PC-9 (cell line): ENCODE measurements around the gene GBE1. TPM values are rescaled to one million over a fixed set of nuclear protein-coding genes. Genes with fewer than 3 reads are reported as not detected.

Experiments used
- BruUV-seq: library from RNA; stranded (reverse); fragments of 400-500 nt; replicated peaks from 2 replicates; lab custom pipeline; 2021; lab: Mats Ljungman, UMichigan
- CTCF ChIA-PET: fragments of 300-600 bp; sonication (Branson Sonifier 250); formaldehyde crosslinking; loops from one replicate; lab custom pipeline; 2022; ENCODE audit warnings: antibody characterized with exemption; lab: Charles Lee
- POLR2A ChIA-PET: fragments of 300-600 bp; sonication (Branson Sonifier 250); formaldehyde crosslinking; loops from one replicate; lab custom pipeline; 2022; ENCODE audit warnings: antibody characterized with exemption; ENCODE audit not compliant: unreplicated experiment; lab: Charles Lee
- DNase-seq, 2 experiments: peaks; one replicate each; pipeline versions ENCODE4 v3.0.0 to v3.0.0-alpha.2; 2015 to 2022; ENCODE audit warnings: mixed read lengths in 1 of 2
- H2AFZ ChIP-seq: fragments of 200-600 bp; sonication (generic); 2 replicates; pipeline ENCODE4 v1.8.1; 2017; ENCODE audit warnings: antibody characterized with exemption
- H3F3A ChIP-seq: fragments of 200-600 bp; sonication (generic); 2 replicates; pipeline ENCODE4 v1.8.1; 2017; ENCODE audit warnings: antibody characterized with exemption, mild to moderate bottlenecking, low read depth; ENCODE audit not compliant: insufficient read depth
- H3K27ac ChIP-seq: fragments of 200-600 bp; sonication (generic); 2 replicates; pipeline ENCODE4 v1.6.1; 2016; ENCODE audit warnings: mixed run types
- H3K27me3 ChIP-seq: fragments of 200-600 bp; sonication (generic); 2 replicates; pipeline ENCODE4 v1.6.1; 2016; ENCODE audit warnings: low read depth, mixed run types; ENCODE audit not compliant: insufficient read depth
- H3K36me3 ChIP-seq: fragments of 200-600 bp; sonication (generic); 2 replicates; pipeline ENCODE4 v1.6.1; 2016; ENCODE audit warnings: low read depth, mixed run types
- H3K4me1 ChIP-seq: fragments of 200-600 bp; sonication (generic); replicated peaks from 2 replicates; pipeline ENCODE4 v1.6.1; 2016; ENCODE audit warnings: mixed run types; ENCODE audit not compliant: insufficient read depth
- H3K4me2 ChIP-seq: fragments of 200-600 bp; sonication (generic); 2 replicates; pipeline ENCODE4 v1.6.1; 2017; ENCODE audit warnings: mixed run types
- H3K4me3 ChIP-seq: fragments of 200-600 bp; sonication (generic); 2 replicates; pipeline ENCODE4 v1.6.1; 2016; ENCODE audit warnings: mixed run types
- H3K79me2 ChIP-seq: fragments of 200-600 bp; sonication (generic); 2 replicates; pipeline ENCODE4 v1.6.1; 2017; ENCODE audit warnings: low read depth, mixed run types
- H3K9me2 ChIP-seq: fragments of 200-600 bp; sonication (generic); 2 replicates; pipeline ENCODE4 v1.8.1; 2017; ENCODE audit warnings: mild to moderate bottlenecking; ENCODE audit not compliant: insufficient read depth
- H3K9me3 ChIP-seq: fragments of 200-600 bp; sonication (generic); 2 replicates; pipeline ENCODE4 v1.8.1; 2016; ENCODE audit warnings: low read depth; ENCODE audit not compliant: insufficient read depth
- H4K20me1 ChIP-seq: fragments of 200-600 bp; sonication (generic); 2 replicates; pipeline ENCODE4 v1.8.1; 2017; ENCODE audit not compliant: insufficient read depth
- EZH2 ChIP-seq: fragments of 200-600 bp; sonication (generic); IDR thresholded peaks from 2 replicates; pipeline ENCODE4 v1.8.0; 2017; ENCODE audit warnings: antibody characterized with exemption, low read depth
- intact Hi-C: fragments of 100-400 bp; cut with micrococcal nuclease; formaldehyde crosslinking; loops from one replicate; pipeline ENCODE4 v1.10.0; 2022; ENCODE audit not compliant: unreplicated experiment
- total RNA-seq: library from RNA; stranded (reverse); gene quantifications from 2 replicates; pipeline ENCODE4 v1.2.3, GENCODE V29; 2021
- TF ChIP-seq, protein P1 (sequence below): fragments of 200-600 bp; sonication (generic); conservative IDR thresholded peaks from 2 replicates; pipeline ENCODE4 v1.6.1; 2017; ENCODE audit warnings: mixed run types, antibody characterized with exemption, mild to moderate bottlenecking, moderate library complexity

Gene GBE1
- total RNA-seq, 1 experiment from 2014 or later = 31.2 TPM

- no peak overlapping the region for H2AFZ ChIP-seq
- CTCF ChIA-PET = interaction anchor here (0.6 kb wide), 1 partner anchor 841 kb away, joined by 4 read pairs; no protein-coding TSS in a partner anchor
Observed at GRCh38 chr3:81601707-81602305, 159.6 kb downstream of the GBE1 start.

DNA sequence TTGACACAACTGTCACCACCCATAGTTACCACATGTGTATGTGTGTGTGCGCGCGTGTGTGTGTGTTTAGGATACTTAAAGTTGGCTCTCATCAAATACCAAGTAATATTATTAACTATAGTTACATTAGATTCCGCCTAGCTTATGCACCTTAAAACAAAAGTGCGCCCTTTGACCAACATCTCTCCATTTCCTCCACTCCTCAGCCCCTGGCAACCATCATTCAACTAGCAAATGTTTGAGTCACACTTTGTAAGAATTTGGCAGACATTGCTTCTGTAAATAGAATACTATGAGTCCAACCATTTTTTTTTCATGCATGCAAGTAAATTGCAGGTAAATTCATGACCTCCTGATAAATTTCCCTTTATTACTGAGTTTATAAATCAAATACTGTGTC lies 169.3 kb downstream of the GBE1 start:
- Histone ChIP-seq H3F3A (no peaks in the 10 kb centered on the region), H3K4me1 (0 out of 2 replicates have a peak, but pooled peaks cover 9% of the 10 kb centered on the region), H3K79me2 (no peaks in the 10 kb centered on the region), H3K4me3 (no peak overlapping the region), H3K27ac (no peak overlapping the region), H3K36me3 (0 out of 2 replicates have a peak, but pooled peaks cover 6% of the 10 kb centered on the region), H3K27me3 (no peaks in the 10 kb centered on the region), H3K9me2 (no peaks in the 10 kb centered on the region), H3K9me3 (no peaks in the 10 kb centered on the region), H2AFZ (no peak overlapping the region), H3K4me2 (no peak overlapping the region), H4K20me1 (no peaks in the 10 kb centered on the region)
- TF ChIP-seq EZH2 = no peak
- TF ChIP-seq, protein P1, sequence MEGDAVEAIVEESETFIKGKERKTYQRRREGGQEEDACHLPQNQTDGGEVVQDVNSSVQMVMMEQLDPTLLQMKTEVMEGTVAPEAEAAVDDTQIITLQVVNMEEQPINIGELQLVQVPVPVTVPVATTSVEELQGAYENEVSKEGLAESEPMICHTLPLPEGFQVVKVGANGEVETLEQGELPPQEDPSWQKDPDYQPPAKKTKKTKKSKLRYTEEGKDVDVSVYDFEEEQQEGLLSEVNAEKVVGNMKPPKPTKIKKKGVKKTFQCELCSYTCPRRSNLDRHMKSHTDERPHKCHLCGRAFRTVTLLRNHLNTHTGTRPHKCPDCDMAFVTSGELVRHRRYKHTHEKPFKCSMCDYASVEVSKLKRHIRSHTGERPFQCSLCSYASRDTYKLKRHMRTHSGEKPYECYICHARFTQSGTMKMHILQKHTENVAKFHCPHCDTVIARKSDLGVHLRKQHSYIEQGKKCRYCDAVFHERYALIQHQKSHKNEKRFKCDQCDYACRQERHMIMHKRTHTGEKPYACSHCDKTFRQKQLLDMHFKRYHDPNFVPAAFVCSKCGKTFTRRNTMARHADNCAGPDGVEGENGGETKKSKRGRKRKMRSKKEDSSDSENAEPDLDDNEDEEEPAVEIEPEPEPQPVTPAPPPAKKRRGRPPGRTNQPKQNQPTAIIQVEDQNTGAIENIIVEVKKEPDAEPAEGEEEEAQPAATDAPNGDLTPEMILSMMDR = no peak
- no TSS peak for BruUV-seq
- intact Hi-C loops = no loop called here
- CTCF ChIA-PET = interaction anchor here (0.6 kb wide), 1 partner anchor 1585 kb away, joined by 7 read pairs; no protein-coding TSS in a partner anchor
- DNase-seq = peak; percentile 19 to 39
- POLR2A ChIA-PET = no interaction called here

More at GRCh38 chr3:81601707-81602305, 159.6 kb downstream of the GBE1 start:
- POLR2A ChIA-PET = no interaction called here
- intact Hi-C loops = no loop called here
- Histone ChIP-seq H3K27ac (no peak overlapping the region), H3K4me1 (no peaks in the 10 kb centered on the region), H4K20me1 (no peaks in the 10 kb centered on the region), H3K79me2 (no peaks in the 10 kb centered on the region), H3K36me3 (no peaks in the 10 kb centered on the region), H3K9me2 (no peaks in the 10 kb centered on the region), H3F3A (no peaks in the 10 kb centered on the region), H3K4me2 (no peak overlapping the region), H3K27me3 (no peaks in the 10 kb centered on the region), H3K9me3 (no peaks in the 10 kb centered on the region), H3K4me3 (no peak overlapping the region)
- TF ChIP-seq, protein P1 = no peak
- TF ChIP-seq EZH2 = no peak
- BruUV-seq = no TSS peak
- DNase-seq = no peak

DNA sequence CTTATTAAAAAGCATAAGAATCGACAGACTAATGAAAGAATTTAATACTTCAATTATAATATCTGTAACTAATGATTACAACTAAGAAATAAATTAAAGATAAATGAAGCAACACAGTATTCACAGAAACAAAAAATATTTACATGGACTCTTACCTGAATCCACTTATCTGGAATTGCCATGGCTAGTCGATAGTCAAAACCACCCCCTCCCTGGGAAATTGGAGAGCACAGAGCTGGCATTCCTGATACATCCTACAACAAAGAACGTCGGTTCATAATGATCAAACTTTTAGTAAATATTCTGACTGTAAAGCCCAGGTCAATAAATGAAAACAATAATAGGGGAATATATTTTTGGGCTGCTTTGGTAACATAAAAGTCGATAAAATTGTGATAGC lies 175.5 kb downstream of the GBE1 start:
- TF ChIP-seq, protein P1 = no peak
- TF ChIP-seq EZH2 = no peak
- no peaks in the 10 kb centered on the region for H3K36me3 ChIP-seq
- H3K9me3 ChIP-seq = no peaks in the 10 kb centered on the region
- H3K4me1 ChIP-seq = no peaks in the 10 kb centered on the region
- intact Hi-C loops = no loop called here
- no peaks in the 10 kb centered on the region for H3K27me3 ChIP-seq
- H3K27ac ChIP-seq = no peak overlapping the region
- H2AFZ ChIP-seq = no peak overlapping the region
- no peaks in the 10 kb centered on the region for H3K79me2 ChIP-seq
- no peak overlapping the region for H3K4me2 ChIP-seq
- no peaks in the 10 kb centered on the region for H4K20me1 ChIP-seq
- ChIA-PET CTCF (no interaction called here), POLR2A (no interaction called here)
- H3K9me2 ChIP-seq = no peaks in the 10 kb centered on the region
- no TSS peak for BruUV-seq
- H3K4me3 ChIP-seq = no peak overlapping the region
- no peak for DNase-seq
- H3F3A ChIP-seq = no peaks in the 10 kb centered on the region
